Urothelium cell line (cell line): Measurements from ENCODE around the gene FARP1.

Experiments used
- DNase-seq: peaks from one replicate; pipeline ENCODE4 v3.0.0; 2011; ENCODE audit warnings: low spot score, mixed read lengths
- FAIRE-seq: peaks from 2 replicates; lab custom pipeline; 2011; peaks lifted over from hg19 to GRCh38; lab: Jason Lieb, UNC

FARP1 gene

GRCh38 chr13:98198683-98199082 lies 55.8 kb downstream of the FARP1 start:
- DNase-seq (no peak), FAIRE-seq (no peak)

GRCh38 chr13:98199480-98199879 lies 56.6 kb downstream of the FARP1 start:
- FAIRE-seq = no peak
- DNase-seq = no peak

DNA sequence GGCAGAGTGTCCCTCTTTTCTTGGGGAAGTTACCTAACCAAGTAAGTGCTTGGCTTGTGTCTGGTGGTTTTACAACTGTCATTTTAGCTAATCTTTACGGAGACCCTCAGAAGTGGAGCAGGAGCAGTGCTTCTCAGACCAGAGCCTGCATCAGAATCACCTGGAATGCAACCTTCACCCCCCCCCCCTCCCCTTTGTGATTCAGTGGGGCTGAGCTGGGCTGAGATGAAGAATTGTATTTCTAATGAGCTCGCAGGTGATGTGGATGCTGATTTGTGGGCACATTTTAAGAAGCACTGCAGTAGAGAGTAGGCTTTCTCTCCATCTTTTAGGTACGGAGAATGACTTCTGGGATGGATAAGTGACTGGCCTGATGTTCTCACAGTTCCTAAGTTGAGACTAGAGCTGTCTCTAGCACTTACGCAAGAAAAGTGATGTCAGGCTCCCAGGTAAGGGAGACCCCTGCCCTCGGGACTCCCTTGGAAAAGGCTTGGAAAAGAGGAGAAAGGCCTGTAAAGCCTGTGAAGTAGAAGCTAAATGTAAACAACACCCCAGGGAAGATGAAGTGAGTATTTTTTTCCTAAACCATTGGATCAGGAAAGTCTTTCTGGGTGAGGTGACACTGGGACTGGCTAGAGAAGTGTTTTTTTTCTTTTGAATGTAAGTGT lies 57.5 kb downstream of the FARP1 start:
- FAIRE-seq (no peak), DNase-seq (no peak)

- FAIRE-seq (no peak), DNase-seq (no peak)
Measured at GRCh38 chr13:98201189-98201588, 58.3 kb downstream of the FARP1 start.

DNA sequence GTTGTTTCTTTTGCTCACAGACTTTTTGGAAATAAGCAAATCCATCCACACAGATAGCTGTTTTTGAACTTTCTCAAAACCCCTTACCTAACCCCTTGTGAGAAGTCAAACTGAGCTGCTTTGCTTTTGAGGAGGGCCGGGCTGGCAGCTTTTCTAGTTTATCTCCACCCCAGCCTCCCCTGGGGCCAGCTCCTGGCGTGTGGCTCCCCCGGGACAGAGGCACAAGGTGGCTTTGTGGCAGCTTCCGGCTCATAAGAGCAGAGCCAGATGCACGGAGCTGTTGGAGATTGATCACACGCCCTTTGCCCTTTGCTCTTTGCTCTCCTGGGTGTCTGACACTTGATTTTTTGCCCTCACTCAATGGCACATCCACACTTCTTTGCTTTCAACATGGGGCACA lies 59.1 kb downstream of the FARP1 start:
- FAIRE-seq = no peak
- DNase-seq = no peak

DNA sequence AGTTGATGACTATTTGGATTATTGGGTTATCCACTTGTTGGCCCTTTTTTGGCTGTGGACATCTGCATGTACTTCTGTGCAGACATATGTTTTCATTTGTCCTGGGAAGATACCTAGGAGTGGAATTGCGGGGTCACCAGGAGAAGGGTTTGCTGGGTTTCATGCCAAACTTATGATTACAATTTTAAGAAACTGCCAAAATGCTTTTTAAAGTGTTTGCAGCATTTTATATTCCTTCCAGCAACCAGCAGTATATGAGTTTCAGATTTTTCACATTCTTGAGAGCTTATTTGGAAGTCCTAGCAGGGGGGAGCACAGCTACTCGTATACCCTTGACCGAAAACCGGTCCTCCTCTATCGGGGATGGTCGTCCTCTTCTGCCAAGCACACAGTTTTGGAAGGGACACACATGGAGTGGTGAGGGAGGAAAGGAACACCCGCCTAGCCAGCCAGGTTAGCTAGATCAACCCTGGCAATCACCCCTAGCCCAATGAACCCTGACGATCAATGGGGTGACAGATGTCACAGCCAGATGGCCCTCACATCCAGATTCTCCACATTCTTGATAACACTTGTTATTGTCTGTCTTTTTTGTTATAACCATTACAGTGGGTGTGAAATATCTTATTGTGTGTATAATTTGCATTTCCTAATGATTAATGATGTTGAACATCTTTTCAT lies 60.9 kb downstream of the FARP1 start:
- no peak for FAIRE-seq
- DNase-seq = no peak

- no peak for DNase-seq
- no peak for FAIRE-seq
Measured at GRCh38 chr13:98204546-98204945, 61.7 kb downstream of the FARP1 start.

DNA sequence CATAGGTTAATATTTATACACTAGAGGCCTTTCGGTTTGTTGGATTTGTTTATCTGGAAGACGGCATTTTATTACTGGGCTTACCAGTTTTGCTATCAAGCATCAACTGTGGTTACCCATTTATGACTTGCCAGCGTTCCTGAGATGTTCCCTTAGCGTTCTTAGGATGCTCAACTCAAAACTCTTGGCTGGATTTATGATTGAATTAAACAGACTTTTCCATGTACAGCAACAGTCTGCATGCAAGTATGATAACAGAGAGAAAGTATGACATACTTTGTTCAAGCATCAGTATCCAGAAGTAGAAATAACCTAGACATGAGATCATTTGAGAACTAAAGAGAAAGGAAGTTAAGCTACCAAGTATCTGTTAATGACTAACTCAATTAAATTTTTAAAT lies 64.1 kb downstream of the FARP1 start:
- FAIRE-seq (no peak), DNase-seq (no peak)

- DNase-seq = peak; percentile 7
- FAIRE-seq = no peak
Measured at GRCh38 chr13:98207416-98207815, 64.5 kb downstream of the FARP1 start.

- DNase-seq = no peak
- no peak for FAIRE-seq
Measured at GRCh38 chr13:98208606-98209005, 65.7 kb downstream of the FARP1 start.

DNA sequence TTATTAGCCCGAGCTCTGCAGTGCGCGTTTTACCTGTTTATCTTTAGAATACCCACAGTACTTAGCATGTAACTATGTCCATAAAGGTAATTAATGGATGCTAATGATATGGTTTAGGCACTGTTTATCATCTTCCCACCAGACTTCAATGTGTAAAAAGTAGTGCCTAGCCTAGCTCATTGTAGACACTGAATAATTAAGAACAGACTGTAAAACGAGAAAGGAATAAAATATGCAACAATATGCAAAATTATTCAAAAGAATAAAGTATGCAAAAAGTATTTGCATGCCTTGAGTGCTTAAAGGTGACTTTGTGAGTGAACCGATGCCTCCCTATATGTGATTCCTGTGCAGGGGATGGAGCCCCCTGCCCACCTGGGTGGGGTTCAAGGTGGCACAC lies 69.9 kb downstream of the FARP1 start:
- no peak for DNase-seq
- FAIRE-seq = no peak

DNA sequence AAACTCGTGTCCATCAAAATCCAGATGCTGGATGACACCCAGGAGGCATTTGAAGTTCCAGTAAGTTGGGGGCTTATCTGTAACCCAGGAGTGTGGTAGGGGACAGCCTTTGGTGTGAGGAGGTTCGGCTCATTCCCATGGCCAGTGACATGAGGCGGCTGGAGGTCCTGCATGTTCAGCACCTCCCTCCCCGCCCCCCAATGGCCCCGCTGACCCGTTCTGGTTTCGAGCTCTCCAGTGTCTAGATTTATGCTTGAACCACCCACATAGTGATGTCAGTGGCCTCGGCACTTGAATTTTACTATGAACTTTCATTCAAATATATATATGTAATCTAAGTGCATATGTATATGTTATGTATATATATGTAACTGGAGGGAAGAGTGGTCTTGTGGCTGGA lies 70.5 kb downstream of the FARP1 start:
- FAIRE-seq = no peak
- DNase-seq = no peak

GRCh38 chr13:98214008-98214643 lies 71.2 kb downstream of the FARP1 start:
- DNase-seq = no peak
- no peak for FAIRE-seq

DNA sequence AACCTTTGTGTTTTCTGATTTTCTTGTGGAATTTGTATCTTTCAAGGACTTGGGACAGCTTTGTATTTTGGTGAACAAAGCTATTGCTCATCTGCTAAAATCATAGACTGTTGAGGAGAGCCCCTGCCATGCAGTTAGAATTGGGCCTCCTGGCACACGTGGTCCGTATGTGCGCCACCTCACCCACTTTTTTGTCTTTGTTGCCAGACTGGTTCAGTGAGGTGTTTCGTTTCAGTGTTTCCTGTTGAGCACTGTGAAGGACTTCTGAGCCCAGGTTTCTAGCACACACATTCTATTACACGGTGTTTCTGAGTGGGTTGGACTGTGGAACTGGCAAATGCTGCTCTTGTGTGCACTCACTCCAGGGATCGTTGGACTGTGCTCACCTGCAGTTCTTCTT lies 71.8 kb downstream of the FARP1 start:
- DNase-seq = no peak
- no peak for FAIRE-seq

- DNase-seq = no peak
- FAIRE-seq = no peak
Measured at GRCh38 chr13:98215508-98215907, 72.6 kb downstream of the FARP1 start.

- no peak for FAIRE-seq
Measured at GRCh38 chr13:98216135-98216565, 73.3 kb downstream of the FARP1 start.

GRCh38 chr13:98216711-98217285 lies 73.9 kb downstream of the FARP1 start:
- DNase-seq = no peak
- FAIRE-seq = no peak

More at GRCh38 chr13:98216135-98216565, 73.3 kb downstream of the FARP1 start:
- DNase-seq = peak; percentile 10

GRCh38 chr13:98217597-98217996 lies 74.7 kb downstream of the FARP1 start:
- FAIRE-seq (no peak), DNase-seq (no peak)

GRCh38 chr13:98219685-98220084 lies 76.8 kb downstream of the FARP1 start:
- no peak for DNase-seq
- no peak for FAIRE-seq

- FAIRE-seq = no peak
- no peak for DNase-seq
Measured at GRCh38 chr13:98220271-98220791, 77.4 kb downstream of the FARP1 start.

DNA sequence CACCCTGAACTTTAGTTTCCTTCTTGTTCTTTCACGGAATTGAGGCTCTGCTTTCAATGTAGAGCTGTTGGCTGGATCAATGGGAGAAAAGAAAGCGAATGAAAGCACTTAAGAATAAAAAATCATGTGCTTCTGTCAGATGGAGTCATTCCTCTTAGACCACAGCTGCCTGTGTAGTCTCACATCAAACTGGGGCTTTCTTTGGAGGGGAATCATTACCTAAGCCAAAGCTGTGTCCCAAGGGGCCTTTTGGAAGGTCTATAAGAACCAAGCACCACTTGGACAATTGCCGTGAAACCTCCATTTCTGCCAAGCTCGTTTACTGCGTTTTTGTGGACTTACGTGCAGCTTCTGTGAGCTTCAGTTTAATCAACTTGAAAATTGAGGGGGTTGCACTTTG lies 78.3 kb downstream of the FARP1 start:
- DNase-seq (no peak), FAIRE-seq (no peak)
